ENCODE data around the gene SURF4.

The SURF4 gene

DNA sequence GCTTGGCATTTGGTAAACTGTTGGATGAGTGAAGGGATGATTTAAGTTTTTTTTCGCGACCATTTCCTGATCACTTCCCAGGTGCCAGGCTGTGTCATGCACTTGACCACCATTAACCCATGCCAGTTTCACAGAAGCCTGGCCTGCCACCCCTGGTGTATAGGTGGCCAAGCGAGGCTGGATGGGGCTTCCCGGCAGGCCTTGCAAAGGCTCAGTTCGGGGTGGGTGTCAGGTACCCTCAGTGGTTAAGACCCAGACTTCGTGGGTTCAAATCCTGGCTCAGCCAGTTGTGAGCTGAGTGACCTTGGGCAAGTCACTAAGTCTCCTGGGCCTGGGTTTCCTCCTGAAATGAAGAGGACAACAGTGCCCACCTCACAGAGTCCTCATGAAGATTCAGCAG, 30.3 kb downstream of the SURF4 start:
- no peak for DNase-seq (ENCODE audit: extremely low read depth, low read depth)
- TF ChIP-seq CTCF (IDR thresholded peaks at IDR 0.05; ENCODE audit: low read depth, low read length), result no peak

DNA sequence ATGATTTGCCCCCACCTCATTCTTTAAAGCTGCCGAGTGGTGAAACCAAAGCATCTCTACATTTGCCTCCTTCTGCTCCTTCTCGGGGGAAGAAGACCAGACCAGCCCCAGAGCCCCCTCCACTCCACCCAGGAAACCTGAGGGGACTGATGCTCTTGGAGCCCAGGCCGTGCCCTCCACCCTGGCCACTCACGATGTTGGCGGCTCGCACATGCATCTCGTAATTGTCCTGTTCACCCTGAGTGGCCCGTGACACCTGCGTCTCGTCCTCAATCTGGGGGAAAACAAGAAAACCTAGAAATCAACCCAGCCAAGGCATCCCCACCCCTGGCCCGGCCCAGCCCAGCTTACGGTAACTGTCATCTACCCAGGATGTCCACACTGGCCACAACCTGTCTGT, 30.9 kb downstream of the SURF4 start:
- TF ChIP-seq CTCF (IDR thresholded peaks at IDR 0.05; ENCODE audit: low read depth, low read length), result no peak
- no peak for DNase-seq (ENCODE audit: extremely low read depth, low read depth)

DNA sequence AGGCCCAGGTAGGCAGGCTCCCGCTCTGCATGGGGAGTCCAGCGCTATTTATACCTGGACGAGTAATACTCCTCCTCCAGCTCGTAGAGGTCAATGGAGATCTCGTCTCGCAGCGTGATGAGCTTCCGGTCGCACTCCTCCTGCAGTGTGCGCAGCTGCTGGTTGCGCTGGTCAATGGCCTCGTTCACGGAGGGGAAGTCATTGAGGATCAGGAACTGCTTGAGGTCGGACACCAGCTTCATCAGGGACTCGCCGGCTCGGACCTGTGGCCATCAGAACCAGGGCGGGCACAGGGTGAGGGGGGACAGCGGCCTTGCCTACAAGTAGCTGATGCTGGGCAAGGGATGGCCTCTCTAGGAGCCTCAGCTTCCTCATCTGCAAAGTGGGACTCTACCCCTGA, 31.8 kb downstream of the SURF4 start:
- no peak for TF ChIP-seq CTCF (IDR thresholded peaks at IDR 0.05; ENCODE audit: low read depth, low read length)
- no peak for DNase-seq (ENCODE audit: extremely low read depth, low read depth)

DNA sequence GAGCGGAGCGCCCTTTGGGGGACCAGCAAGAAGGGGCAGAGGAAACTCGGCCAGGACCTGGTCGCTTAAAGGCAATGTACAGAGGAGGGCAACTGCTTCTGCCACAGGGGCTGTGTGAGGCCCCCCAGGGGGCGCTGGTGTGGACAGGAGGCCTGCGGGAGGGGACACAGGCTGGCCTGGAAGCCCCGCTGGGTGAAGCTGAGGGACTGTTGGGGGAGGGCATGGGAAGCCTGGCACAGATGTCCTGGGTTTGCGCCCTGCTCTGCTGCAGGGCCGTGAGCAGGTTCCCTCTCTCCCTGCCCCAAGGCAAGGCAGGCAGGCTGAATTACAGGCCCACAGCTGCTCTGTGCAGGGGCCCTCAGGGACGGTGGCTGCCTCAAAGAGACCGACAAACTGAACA, 33.3 kb downstream of the SURF4 start:
- no peak; the same call in 1 of the 2 replicates for TF ChIP-seq CTCF (IDR thresholded peaks at IDR 0.05; ENCODE audit: low read depth, low read length)
- no peak for DNase-seq (ENCODE audit: extremely low read depth, low read depth)

DNA sequence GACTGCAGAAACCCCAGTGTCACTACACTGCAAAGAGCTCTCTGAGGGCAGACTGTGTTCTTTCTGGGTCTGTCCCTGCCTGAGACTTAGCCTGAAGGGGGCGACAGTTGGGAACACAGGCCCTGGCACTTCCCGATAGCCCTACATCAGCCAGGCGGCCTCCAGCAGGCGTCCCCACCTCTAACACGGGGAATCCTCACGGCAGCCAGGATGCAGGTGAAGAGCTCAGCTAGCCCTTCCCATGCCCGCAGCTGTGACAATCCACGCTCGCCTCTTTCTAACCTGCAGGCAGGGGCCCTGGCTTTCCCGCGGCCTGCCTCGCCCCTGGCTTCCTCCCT, 33.8 kb downstream of the SURF4 start:
- TF ChIP-seq CTCF (IDR thresholded peaks at IDR 0.05; ENCODE audit: low read depth, low read length), result no peak; the same call in none of the 2 replicates
- DNase-seq (ENCODE audit: extremely low read depth, low read depth), result no peak

- no peak for DNase-seq (ENCODE audit: extremely low read depth, low read depth)
- TF ChIP-seq CTCF (IDR thresholded peaks at IDR 0.05; ENCODE audit: low read depth, low read length), result no peak
Measured at GRCh38 chr9:133341369-133342068, 34.3 kb downstream of the SURF4 start.

DNA sequence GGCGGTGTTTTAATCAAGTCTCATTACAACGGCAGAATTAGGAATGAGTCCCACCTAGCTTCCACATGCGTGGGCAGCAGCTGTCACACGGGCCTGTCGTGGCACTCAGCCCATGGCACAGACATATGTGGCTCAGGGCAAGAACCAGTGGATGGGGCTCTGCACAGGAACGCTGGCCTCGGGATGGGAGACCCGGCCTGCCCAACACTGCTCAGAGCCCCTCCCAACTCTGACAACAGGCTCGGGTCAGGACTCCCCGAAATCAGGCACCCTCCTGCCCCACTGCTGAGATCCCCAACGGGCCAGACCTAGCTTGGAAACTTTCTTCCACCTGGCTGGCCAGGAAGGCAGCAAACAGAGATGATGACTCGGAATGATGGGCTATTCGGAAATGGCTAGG, 34.9 kb downstream of the SURF4 start:
- no peak for DNase-seq (ENCODE audit: extremely low read depth, low read depth)
- TF ChIP-seq CTCF (IDR thresholded peaks at IDR 0.05; ENCODE audit: low read depth, low read length), result no peak

All from AG09319 (cell line).